HepG2 (cell line): ENCODE measurements around the gene OLAH. TPM values are rescaled to one million over a fixed set of nuclear protein-coding genes. Genes with fewer than 3 reads are reported as not detected.

Source experiments
- CCDC6 ChIP-seq: sonication (generic); formaldehyde crosslinking; IDR thresholded peaks from 2 replicates; pipeline ENCODE4 v1.8.1; 2022; ENCODE audit warnings: mild to moderate bottlenecking, missing genetic modification reagents, moderate library complexity
- CENPX ChIP-seq: sonication (generic); formaldehyde crosslinking; IDR thresholded peaks from 2 replicates; pipeline ENCODE4 v1.9.0; 2021; ENCODE audit warnings: mild to moderate bottlenecking, missing genetic modification reagents, moderate library complexity
- NRL ChIP-seq: sonication (generic); formaldehyde crosslinking; IDR thresholded peaks from 2 replicates; pipeline ENCODE4 v1.5.0; 2020; ENCODE audit warnings: missing genetic modification reagents, mild to moderate bottlenecking, moderate library complexity, borderline replicate concordance
- PHF20 ChIP-seq: sonication (generic); formaldehyde crosslinking; IDR thresholded peaks from 2 replicates; pipeline ENCODE4 v1.5.0; 2020; ENCODE audit warnings: mild to moderate bottlenecking, missing genetic modification reagents
- PHF21A ChIP-seq: sonication (generic); formaldehyde crosslinking; IDR thresholded peaks from 2 replicates; pipeline ENCODE4 v1.5.0; 2020; ENCODE audit warnings: mild to moderate bottlenecking, missing genetic modification reagents
- POGZ ChIP-seq: sonication (generic); formaldehyde crosslinking; IDR thresholded peaks from 2 replicates; pipeline ENCODE4 v1.4.0; 2020; ENCODE audit warnings: mild to moderate bottlenecking, missing genetic modification reagents
- SNAI1 ChIP-seq: sonication (generic); formaldehyde crosslinking; IDR thresholded peaks from 2 replicates; pipeline ENCODE4 v1.5.0; 2020; ENCODE audit warnings: mild to moderate bottlenecking, missing genetic modification reagents, borderline replicate concordance
- TGIF2 ChIP-seq: IDR thresholded peaks from 2 replicates; pipeline ENCODE4 v1.6.1; 2016; ENCODE audit warnings: control low read depth, missing compliant biosample characterization
- THYN1 ChIP-seq: sonication (generic); formaldehyde crosslinking; IDR thresholded peaks from 2 replicates; pipeline ENCODE4 v1.8.1; 2023; ENCODE audit warnings: low read depth, mild to moderate bottlenecking, moderate library complexity, missing genetic modification reagents, borderline replicate concordance
- TSC22D2 ChIP-seq: sonication (generic); formaldehyde crosslinking; IDR thresholded peaks from 2 replicates; pipeline ENCODE4 v1.5.1; 2020; ENCODE audit warnings: missing genetic modification reagents, mild to moderate bottlenecking, borderline replicate concordance
- ZBTB21 ChIP-seq: sonication (generic); formaldehyde crosslinking; IDR thresholded peaks from 2 replicates; pipeline ENCODE4 v1.4.0; 2020; ENCODE audit warnings: missing genetic modification reagents
- ZNF782 ChIP-seq: sonication (generic); formaldehyde crosslinking; IDR thresholded peaks from 2 replicates; pipeline ENCODE4 v1.4.0; 2020; ENCODE audit warnings: missing genetic modification reagents, mild to moderate bottlenecking, borderline replicate concordance
- ZNF792 ChIP-seq: IDR thresholded peaks from 2 replicates; pipeline ENCODE4 v1.6.1; 2016
- ZNF839 ChIP-seq: sonication (generic); formaldehyde crosslinking; IDR thresholded peaks from 2 replicates; pipeline ENCODE4 v1.4.0; 2020; ENCODE audit warnings: missing genetic modification reagents, mild to moderate bottlenecking, borderline replicate concordance
- polyA plus RNA-seq, 8 experiments: library from polyadenylated mRNA; depleted of rRNA in 3 of 8; stranded (reverse) in 7 of 8; unstranded in 1 of 8; fragments of >200 nt; fragmentation: Illumina TruSeq in 4 of 8; extraction: Trizol in 4 of 8; gene quantifications; 2 replicates each; pipeline versions ENCODE4 v1.2.1 to v1.2.3, GENCODE V29; 2011 to 2016; ENCODE audit warnings: low read depth in 4 of 8, missing spikeins in 1 of 8, mixed read lengths in 1 of 8; ENCODE audit not compliant: insufficient read depth in 1 of 8
- total RNA-seq, 5 experiments: library from RNA; depleted of rRNA; stranded (reverse); fragments of >200 nt; fragmentation: Illumina TruSeq; extraction: Trizol; gene quantifications; 2 replicates each; pipeline ENCODE4 v1.2.3, GENCODE V29; 2016; ENCODE audit warnings: low read depth in 1 of 5
- TF ChIP-seq, protein P1 (sequence below): sonication (generic); formaldehyde crosslinking; IDR thresholded peaks from 2 replicates; pipeline ENCODE4 v1.4.0; 2020; ENCODE audit warnings: missing genetic modification reagents, borderline replicate concordance
- TF ChIP-seq, protein P2 (sequence below): IDR thresholded peaks from 2 replicates; pipeline ENCODE4 v1.6.1; 2018; ENCODE audit warnings: missing genetic modification reagents, mild to moderate bottlenecking, missing compliant biosample characterization
- TF ChIP-seq, protein P3 (sequence below): sonication (generic); formaldehyde crosslinking; IDR thresholded peaks from 2 replicates; pipeline ENCODE4 v1.4.0; 2020; ENCODE audit warnings: mild to moderate bottlenecking, missing genetic modification reagents
- TF ChIP-seq, protein P4 (sequence below): sonication (generic); formaldehyde crosslinking; IDR thresholded peaks from 2 replicates; pipeline ENCODE4 v1.4.0; 2020; ENCODE audit warnings: mild to moderate bottlenecking, missing genetic modification reagents
- TF ChIP-seq, protein P5 (sequence below): sonication (generic); formaldehyde crosslinking; IDR thresholded peaks from 2 replicates; pipeline ENCODE4 v1.9.0; 2021; ENCODE audit warnings: missing genetic modification reagents, mild to moderate bottlenecking, borderline replicate concordance

OLAH gene
- total and polyA plus RNA-seq, 2 of the 13 experiments (the other 11 are each of a cell fraction or from before 2014, with no cell fraction given), result 0.13 TPM; not detected in 1

DNA sequence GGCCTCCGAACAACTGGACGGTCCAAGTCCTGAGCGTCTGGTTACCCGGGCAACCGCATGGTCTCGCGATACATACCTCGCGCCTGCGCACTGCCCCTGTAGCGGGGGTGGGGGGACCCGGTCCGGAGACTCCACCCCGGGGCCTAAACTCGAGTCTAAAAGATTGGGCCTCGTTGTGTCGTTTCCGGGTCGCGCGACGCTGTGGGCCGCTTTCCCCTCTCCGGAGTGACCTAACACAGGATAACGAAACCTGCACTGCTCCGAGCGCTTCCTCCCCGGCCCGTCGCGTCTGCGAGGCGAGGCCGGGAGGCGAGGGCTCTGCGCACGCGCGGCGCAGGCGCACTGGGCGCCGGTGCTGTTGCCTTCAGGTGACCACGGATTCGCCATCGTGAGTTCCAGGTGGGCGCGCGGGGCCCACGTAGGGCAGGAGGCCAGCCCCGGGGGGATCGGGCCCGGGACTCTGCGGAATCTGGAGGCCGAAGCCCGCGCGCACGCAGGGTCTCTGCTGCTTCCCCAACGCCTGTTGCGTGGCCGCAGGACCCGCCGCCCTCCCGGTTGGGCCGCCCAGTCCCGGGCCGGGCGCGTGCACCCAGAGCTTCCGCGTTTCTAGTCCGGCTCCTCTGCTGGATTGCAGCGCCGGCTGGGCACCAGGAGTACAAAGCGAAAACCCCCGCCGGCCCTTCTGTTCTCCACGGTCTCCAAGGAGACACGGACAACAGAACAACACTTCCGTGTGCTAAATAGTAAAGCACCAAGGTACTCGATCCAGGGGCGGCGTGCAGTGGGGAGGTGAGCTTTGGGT is 53.5 kb downstream of the OLAH start, which contains the start of gene RPP38 (continued):
- TF ChIP-seq, protein P1, sequence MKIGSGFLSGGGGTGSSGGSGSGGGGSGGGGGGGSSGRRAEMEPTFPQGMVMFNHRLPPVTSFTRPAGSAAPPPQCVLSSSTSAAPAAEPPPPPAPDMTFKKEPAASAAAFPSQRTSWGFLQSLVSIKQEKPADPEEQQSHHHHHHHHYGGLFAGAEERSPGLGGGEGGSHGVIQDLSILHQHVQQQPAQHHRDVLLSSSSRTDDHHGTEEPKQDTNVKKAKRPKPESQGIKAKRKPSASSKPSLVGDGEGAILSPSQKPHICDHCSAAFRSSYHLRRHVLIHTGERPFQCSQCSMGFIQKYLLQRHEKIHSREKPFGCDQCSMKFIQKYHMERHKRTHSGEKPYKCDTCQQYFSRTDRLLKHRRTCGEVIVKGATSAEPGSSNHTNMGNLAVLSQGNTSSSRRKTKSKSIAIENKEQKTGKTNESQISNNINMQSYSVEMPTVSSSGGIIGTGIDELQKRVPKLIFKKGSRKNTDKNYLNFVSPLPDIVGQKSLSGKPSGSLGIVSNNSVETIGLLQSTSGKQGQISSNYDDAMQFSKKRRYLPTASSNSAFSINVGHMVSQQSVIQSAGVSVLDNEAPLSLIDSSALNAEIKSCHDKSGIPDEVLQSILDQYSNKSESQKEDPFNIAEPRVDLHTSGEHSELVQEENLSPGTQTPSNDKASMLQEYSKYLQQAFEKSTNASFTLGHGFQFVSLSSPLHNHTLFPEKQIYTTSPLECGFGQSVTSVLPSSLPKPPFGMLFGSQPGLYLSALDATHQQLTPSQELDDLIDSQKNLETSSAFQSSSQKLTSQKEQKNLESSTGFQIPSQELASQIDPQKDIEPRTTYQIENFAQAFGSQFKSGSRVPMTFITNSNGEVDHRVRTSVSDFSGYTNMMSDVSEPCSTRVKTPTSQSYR (CRISPR knock-in tag), result peak; percentile 18; the same call in 1 of the 2 replicates
- TF ChIP-seq TGIF2 (CRISPR knock-in tag) (no peak), CENPX (CRISPR knock-in tag) (no peak), THYN1 (peak; percentile 79; the same call in 1 of the 2 replicates), TSC22D2 (no peak), SNAI1 (CRISPR knock-in tag) (no peak; the same call in 1 of the 2 replicates), PHF20 (CRISPR knock-in tag) (peak; percentile 90), NRL (CRISPR knock-in tag) (peak; percentile 94), ZNF782 (no peak), CCDC6 (CRISPR knock-in tag) (peak; percentile 56), ZNF792 (CRISPR knock-in tag) (no peak), POGZ (CRISPR knock-in tag) (peak; percentile 74; the same call in 1 of the 2 replicates), ZBTB21 (CRISPR knock-in tag) (no peak), ZNF839 (CRISPR knock-in tag) (no peak), PHF21A (peak; percentile 53)
- TF ChIP-seq, protein P2, sequence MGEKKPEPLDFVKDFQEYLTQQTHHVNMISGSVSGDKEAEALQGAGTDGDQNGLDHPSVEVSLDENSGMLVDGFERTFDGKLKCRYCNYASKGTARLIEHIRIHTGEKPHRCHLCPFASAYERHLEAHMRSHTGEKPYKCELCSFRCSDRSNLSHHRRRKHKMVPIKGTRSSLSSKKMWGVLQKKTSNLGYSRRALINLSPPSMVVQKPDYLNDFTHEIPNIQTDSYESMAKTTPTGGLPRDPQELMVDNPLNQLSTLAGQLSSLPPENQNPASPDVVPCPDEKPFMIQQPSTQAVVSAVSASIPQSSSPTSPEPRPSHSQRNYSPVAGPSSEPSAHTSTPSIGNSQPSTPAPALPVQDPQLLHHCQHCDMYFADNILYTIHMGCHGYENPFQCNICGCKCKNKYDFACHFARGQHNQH (CRISPR knock-in tag), result peak; percentile 56; the same call in 1 of the 2 replicates
- TF ChIP-seq, protein P3, sequence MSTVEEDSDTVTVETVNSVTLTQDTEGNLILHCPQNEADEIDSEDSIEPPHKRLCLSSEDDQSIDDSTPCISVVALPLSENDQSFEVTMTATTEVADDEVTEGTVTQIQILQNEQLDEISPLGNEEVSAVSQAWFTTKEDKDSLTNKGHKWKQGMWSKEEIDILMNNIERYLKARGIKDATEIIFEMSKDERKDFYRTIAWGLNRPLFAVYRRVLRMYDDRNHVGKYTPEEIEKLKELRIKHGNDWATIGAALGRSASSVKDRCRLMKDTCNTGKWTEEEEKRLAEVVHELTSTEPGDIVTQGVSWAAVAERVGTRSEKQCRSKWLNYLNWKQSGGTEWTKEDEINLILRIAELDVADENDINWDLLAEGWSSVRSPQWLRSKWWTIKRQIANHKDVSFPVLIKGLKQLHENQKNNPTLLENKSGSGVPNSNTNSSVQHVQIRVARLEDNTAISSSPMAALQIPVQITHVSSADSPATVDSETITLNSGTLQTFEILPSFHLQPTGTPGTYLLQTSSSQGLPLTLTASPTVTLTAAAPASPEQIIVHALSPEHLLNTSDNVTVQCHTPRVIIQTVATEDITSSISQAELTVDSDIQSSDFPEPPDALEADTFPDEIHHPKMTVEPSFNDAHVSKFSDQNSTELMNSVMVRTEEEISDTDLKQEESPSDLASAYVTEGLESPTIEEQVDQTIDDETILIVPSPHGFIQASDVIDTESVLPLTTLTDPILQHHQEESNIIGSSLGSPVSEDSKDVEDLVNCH (CRISPR knock-in tag), result no peak
- TF ChIP-seq, protein P4, sequence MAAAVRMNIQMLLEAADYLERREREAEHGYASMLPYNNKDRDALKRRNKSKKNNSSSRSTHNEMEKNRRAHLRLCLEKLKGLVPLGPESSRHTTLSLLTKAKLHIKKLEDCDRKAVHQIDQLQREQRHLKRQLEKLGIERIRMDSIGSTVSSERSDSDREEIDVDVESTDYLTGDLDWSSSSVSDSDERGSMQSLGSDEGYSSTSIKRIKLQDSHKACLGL (CRISPR knock-in tag), result peak; percentile 94
- TF ChIP-seq, protein P5, sequence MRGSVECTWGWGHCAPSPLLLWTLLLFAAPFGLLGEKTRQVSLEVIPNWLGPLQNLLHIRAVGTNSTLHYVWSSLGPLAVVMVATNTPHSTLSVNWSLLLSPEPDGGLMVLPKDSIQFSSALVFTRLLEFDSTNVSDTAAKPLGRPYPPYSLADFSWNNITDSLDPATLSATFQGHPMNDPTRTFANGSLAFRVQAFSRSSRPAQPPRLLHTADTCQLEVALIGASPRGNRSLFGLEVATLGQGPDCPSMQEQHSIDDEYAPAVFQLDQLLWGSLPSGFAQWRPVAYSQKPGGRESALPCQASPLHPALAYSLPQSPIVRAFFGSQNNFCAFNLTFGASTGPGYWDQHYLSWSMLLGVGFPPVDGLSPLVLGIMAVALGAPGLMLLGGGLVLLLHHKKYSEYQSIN (CRISPR knock-in tag), result no peak
